Measurements from ENCODE around the gene ESR1.

Gene ESR1

GRCh38 chr6:151905854-151906253 lies 98.4 kb downstream of the ESR1 start:
- no peak for TF ChIP-seq CTCF (IDR thresholded peaks at IDR 0.05; ENCODE audit: borderline replicate concordance, insufficient read depth, low read depth, low read length)
- no peak overlapping the region for H3K4me3 ChIP-seq (ENCODE audit: low read depth, low read length)

GRCh38 chr6:151911401-151911800 lies 103.9 kb downstream of the ESR1 start:
- TF ChIP-seq CTCF (IDR thresholded peaks at IDR 0.05; ENCODE audit: borderline replicate concordance, insufficient read depth, low read depth, low read length) = no peak
- H3K4me3 ChIP-seq (ENCODE audit: low read depth, low read length) = no peak overlapping the region

GRCh38 chr6:151914484-151914883 lies 107.0 kb downstream of the ESR1 start:
- TF ChIP-seq CTCF (IDR thresholded peaks at IDR 0.05; ENCODE audit: borderline replicate concordance, insufficient read depth, low read depth, low read length) = no peak
- H3K4me3 ChIP-seq (ENCODE audit: low read depth, low read length) = no peak overlapping the region

GRCh38 chr6:151916075-151916474 lies 108.6 kb downstream of the ESR1 start:
- TF ChIP-seq CTCF (IDR thresholded peaks at IDR 0.05; ENCODE audit: borderline replicate concordance, insufficient read depth, low read depth, low read length) = no peak
- no peak overlapping the region for H3K4me3 ChIP-seq (ENCODE audit: low read depth, low read length)

- H3K4me3 ChIP-seq (ENCODE audit: low read depth, low read length) = no peak overlapping the region
- no peak for TF ChIP-seq CTCF (IDR thresholded peaks at IDR 0.05; ENCODE audit: borderline replicate concordance, insufficient read depth, low read depth, low read length)
These were observed 109.2 kb downstream of the ESR1 start for GRCh38 chr6:151916680-151917164.

- TF ChIP-seq CTCF (IDR thresholded peaks at IDR 0.05; ENCODE audit: borderline replicate concordance, insufficient read depth, low read depth, low read length) = no peak
- H3K4me3 ChIP-seq (ENCODE audit: low read depth, low read length) = no peak overlapping the region
These were observed 110.2 kb downstream of the ESR1 start for GRCh38 chr6:151917531-151918329.

- no peak for TF ChIP-seq CTCF (IDR thresholded peaks at IDR 0.05; ENCODE audit: borderline replicate concordance, insufficient read depth, low read depth, low read length)
- H3K4me3 ChIP-seq (ENCODE audit: low read depth, low read length) = no peak overlapping the region
These were observed 132.8 kb downstream of the ESR1 start for GRCh38 chr6:151940307-151940706.
